Choroid plexus epithelial cell (primary cell): ENCODE measurements around the gene HOXA2.

Source experiments
- DNase-seq: peaks from one replicate; pipeline ENCODE4 v3.0.0-alpha.2; 2010; ENCODE audit warnings: low read depth
- H3K4me3 ChIP-seq: 2 replicates; pipeline ENCODE4 v1.5.1; 2011; ENCODE audit warnings: low read depth, mild to moderate bottlenecking, control low read depth, low read length, moderate library complexity
- CTCF ChIP-seq: conservative IDR thresholded peaks from 2 replicates; pipeline ENCODE4 v1.5.1; 2011; ENCODE audit warnings: low read depth, mild to moderate bottlenecking, control low read depth, inconsistent platforms, low read length, moderate library complexity

HOXA2 gene

DNA sequence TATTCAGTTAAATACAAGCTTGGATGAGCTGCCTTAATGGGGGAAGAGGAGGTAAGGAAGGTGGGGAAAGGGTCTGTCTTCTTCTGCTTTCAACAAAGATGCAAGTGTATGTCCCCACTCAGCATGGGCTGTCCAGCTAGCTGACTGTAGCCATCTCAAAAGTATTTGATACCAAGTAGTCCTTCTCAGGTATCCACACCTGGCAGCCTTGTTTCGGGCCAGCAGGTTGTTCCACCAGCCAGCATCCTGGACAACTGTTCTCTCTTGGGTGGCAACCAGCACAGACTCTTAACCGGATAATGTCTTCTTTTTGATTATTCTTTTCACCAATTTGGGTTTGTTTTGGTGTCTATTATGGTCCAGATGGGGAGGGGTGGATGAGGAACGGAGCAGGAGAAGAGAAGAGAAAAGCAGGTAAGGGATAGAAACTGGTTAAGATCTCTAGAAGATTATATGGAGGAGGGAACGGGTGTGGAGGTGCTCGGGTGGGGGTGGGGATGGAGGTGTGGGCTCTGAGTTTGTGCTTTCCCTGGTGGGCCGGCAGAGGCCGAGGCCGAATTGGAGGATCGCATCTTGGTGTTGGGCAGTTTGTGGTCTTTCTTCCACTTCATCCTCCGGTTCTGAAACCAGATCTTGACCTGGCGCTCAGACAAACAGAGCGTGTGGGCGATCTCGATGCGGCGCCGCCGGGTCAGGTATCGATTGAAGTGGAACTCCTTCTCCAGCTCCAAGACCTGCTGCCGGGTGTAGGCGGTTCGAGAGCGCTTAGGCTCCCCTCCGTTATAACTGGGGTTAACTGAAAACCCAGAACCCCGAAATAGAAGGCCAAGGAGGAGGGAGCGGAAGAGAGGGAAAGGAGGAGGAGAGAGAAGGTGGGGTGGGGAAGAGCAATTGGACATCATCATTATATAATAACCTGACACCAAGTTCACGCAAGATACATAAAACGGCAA lies 26.6 kb upstream of the HOXA2 start:
- no peak overlapping the region for H3K4me3 ChIP-seq
- no peak for DNase-seq
- TF ChIP-seq CTCF = no peak

GRCh38 chr7:27128034-27128433 lies 25.6 kb upstream of the HOXA2 start:
- no peak overlapping the region for H3K4me3 ChIP-seq
- DNase-seq = no peak
- no peak for TF ChIP-seq CTCF

DNA sequence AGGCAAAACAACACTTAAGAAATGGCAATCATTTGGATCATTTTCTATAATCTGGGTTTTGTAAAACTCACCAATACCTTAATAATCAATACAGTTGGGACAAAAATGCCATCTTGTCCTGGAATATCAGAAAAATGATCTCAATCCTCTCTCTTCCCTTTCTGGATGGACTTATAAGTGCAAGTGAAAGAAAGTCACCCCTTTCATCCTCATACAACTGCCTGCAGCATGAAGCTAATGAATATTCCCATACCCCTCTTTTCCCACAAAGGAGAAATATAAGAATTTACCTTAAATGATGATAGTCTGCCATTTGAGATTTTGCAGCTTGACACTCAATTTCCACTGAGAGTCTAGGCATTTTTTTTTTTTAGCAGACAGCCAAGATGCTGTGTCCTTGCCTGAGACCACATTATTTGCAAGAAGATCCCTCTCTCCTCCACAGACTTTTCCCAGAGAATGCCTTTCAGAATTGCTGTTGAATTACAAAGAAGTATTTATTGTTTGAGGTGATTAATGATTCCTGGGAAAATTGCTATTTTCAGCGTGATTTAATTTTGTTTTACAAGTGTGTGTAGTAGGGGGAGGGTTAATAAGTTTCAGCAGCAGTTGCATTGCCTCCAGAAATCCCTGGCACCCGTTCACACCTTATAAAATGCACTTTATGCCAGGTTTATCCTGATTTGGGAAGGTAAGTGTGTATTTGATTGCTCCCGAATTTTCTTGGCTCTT lies 24.3 kb upstream of the HOXA2 start:
- no peak overlapping the region for H3K4me3 ChIP-seq
- no peak for TF ChIP-seq CTCF
- DNase-seq = no peak

GRCh38 chr7:27125986-27126394 lies 23.5 kb upstream of the HOXA2 start:
- no peak for DNase-seq
- no peak for TF ChIP-seq CTCF
- no peak overlapping the region for H3K4me3 ChIP-seq

DNA sequence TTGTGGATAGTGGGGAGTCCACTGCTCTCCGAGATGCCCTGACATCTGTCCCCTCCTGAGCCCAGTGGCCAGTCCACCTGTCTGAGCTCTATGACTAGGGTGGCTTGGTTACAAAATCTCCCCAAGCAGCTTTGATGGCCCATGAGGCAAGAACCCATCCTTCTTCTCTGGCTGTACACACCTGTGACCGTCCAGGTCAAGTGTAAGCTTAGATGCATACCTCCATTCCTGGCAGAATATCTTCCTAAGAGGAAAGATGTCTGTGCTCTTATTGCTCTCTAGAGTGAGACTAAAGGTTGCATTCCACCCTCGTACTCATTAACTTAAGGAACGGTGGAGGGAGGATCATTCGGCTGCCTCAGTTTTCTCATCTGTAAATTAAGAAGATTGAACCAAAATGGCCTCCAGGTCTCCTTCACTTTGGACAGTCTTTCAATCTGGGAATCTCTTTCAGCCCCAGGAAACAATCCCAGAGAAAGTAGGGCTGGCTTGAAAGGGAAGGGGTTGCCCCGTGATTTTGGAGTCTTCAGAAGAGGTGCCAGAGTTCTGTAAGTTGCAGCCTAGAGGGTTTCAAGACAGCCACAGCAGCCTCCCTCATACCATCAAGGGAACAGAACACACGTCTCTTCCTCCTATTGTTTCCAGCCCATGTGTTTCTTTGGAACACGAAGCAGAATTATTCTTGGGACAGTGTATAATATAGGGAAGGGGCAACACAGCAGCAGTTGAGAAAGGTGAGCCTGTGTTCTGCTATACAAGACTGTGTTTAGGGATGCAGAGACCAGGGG lies 22.6 kb upstream of the HOXA2 start:
- TF ChIP-seq CTCF = no peak
- H3K4me3 ChIP-seq = no peak overlapping the region
- no peak for DNase-seq

- no peak overlapping the region for H3K4me3 ChIP-seq
- no peak for DNase-seq
- no peak for TF ChIP-seq CTCF
Measured at GRCh38 chr7:27124096-27124901, 21.8 kb upstream of the HOXA2 start.
